ENCODE results near the gene AASDHPPT.

The AASDHPPT gene

DNA sequence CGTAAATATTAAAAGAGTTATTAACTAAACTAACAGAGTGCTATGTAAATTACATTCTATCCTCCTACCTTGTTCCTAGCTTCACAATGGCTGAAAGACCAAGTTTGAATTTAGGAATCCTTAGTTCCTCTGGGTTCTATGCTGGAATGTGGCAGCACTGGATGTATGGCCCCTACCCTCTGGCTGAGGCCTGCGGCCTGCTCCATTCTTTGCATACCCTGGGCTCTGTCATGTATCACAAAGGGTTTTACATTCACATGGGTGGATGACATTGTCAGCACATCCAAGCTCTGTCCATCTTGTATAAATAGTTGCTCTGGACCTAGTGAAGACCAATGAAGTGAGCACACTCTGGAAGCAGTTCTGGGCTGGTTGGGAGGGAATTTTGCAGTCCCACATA lies 54.5 kb downstream of the AASDHPPT start:
- DNase-seq (ENCODE audit: low read depth, low spot score) = no peak
- Histone ChIP-seq H3K27ac (no peak overlapping the region), H3K9me3 (ENCODE audit: low read depth, low read length) (no peaks in the 10 kb centered on the region), H3K9ac (ENCODE audit: insufficient read length) (no peak overlapping the region), H3K36me3 (ENCODE audit: insufficient read depth, low read length) (no peaks in the 10 kb centered on the region), H3K4me3 (no peak overlapping the region)
- TF ChIP-seq EZH2 (IDR thresholded peaks at IDR 0.05) (no peak), POLR2AphosphoS5 (IDR thresholded peaks at IDR 0.05; ENCODE audit: borderline replicate concordance, low read depth, low read length) (no peak), FOXP2 (optimal IDR thresholded peaks at IDR 0.05; ENCODE audit: control extremely low read depth, extremely low read length, insufficient read depth) (no peak)

DNA sequence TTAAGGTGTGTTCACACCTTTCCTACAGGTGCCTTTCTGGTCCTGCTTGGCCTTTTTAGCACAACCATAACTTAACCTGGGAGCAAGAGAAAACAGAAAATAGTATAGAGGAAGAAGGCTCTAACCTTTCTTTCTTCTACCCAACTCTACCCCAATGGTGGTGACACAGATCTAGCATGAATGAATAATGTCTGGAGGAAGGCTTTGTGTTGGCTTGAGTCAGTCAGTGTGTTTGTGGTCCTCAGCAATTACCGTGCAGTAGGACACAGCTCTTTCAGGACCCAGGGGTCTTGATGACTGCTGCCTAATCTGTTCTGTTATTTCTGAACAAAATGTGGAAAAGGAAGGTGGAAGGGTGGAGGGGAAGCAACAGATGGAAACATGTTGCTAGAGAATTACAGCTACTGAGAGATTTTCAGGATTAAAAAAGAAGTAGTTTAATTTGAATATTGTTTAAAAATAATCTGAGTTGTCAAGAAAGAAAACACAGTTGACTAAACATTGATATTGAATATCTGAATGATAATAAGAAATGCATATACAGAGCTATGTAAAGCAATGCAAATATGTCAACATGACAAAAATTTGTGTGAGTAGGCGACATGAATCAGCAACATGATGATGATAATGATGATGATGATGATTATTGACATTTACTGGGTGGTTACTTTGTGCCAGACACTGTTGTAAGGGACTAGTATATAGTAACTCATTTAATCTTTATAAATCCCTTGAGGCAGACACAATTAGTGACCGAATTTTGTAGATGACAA lies 55.3 kb downstream of the AASDHPPT start:
- TF ChIP-seq FOXP2 (optimal IDR thresholded peaks at IDR 0.05; ENCODE audit: control extremely low read depth, extremely low read length, insufficient read depth) = no peak
- no peak for TF ChIP-seq EZH2 (IDR thresholded peaks at IDR 0.05)
- no peak for TF ChIP-seq POLR2AphosphoS5 (IDR thresholded peaks at IDR 0.05; ENCODE audit: borderline replicate concordance, low read depth, low read length)
- H3K27ac ChIP-seq = no peak overlapping the region
- no peak overlapping the region for H3K9ac ChIP-seq (ENCODE audit: insufficient read length)
- no peaks in the 10 kb centered on the region for H3K9me3 ChIP-seq (ENCODE audit: low read depth, low read length)
- no peak for DNase-seq (ENCODE audit: low read depth, low spot score)
- no peaks in the 10 kb centered on the region for H3K36me3 ChIP-seq (ENCODE audit: insufficient read depth, low read length)
- no peak overlapping the region for H3K4me3 ChIP-seq

DNA sequence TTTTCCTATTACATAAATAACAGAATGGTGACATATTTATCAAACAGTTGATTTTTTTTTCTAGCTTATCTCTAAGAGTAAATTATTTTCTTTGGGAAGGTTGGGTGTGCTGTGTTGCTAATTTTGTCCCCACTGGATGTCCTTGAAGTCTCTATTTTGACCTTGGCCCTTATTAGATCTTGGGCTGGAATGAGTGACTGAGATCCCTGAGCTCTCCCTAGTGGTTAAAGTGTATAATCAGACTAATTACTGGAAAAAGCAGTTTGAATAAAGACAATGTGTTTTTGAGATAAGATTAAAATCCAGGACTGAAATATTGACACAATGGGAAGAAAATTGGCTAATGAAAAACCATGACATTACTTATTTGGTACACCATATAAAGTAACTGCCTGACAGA lies 56.1 kb downstream of the AASDHPPT start:
- no peak for DNase-seq (ENCODE audit: low read depth, low spot score)
- Histone ChIP-seq H3K9ac (ENCODE audit: insufficient read length) (no peak overlapping the region), H3K27ac (no peak overlapping the region), H3K4me3 (no peak overlapping the region), H3K36me3 (ENCODE audit: insufficient read depth, low read length) (no peaks in the 10 kb centered on the region), H3K9me3 (ENCODE audit: low read depth, low read length) (no peaks in the 10 kb centered on the region)
- no peak for TF ChIP-seq FOXP2 (optimal IDR thresholded peaks at IDR 0.05; ENCODE audit: control extremely low read depth, extremely low read length, insufficient read depth)
- no peak for TF ChIP-seq EZH2 (IDR thresholded peaks at IDR 0.05)
- TF ChIP-seq POLR2AphosphoS5 (IDR thresholded peaks at IDR 0.05; ENCODE audit: borderline replicate concordance, low read depth, low read length) = no peak

DNA sequence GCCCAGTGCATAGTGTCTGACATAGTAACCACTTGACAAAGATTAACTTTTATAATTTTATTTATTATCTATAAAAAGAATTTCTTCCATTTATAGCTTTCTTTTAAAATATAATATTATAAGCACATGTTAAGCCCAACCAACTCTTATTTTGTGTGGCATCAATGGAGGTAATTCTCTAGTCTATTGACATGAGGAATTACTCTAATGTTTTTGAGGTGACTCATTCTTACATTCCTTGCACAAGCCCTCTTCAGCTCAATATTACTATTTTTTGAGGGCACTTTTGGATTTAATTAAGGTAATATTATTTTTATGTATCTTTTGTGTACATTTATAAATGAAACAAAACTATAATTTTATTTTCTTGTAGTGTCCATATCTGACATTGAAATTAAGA lies 59.6 kb downstream of the AASDHPPT start:
- no peak for TF ChIP-seq POLR2AphosphoS5 (IDR thresholded peaks at IDR 0.05; ENCODE audit: borderline replicate concordance, low read depth, low read length)
- TF ChIP-seq EZH2 (IDR thresholded peaks at IDR 0.05) = no peak
- no peak for TF ChIP-seq FOXP2 (optimal IDR thresholded peaks at IDR 0.05; ENCODE audit: control extremely low read depth, extremely low read length, insufficient read depth)
- no peaks in the 10 kb centered on the region for H3K9me3 ChIP-seq (ENCODE audit: low read depth, low read length)
- no peaks in the 10 kb centered on the region for H3K36me3 ChIP-seq (ENCODE audit: insufficient read depth, low read length)
- DNase-seq (ENCODE audit: low read depth, low spot score) = no peak
- no peak overlapping the region for H3K27ac ChIP-seq
- H3K4me3 ChIP-seq = no peak overlapping the region
- H3K9ac ChIP-seq (ENCODE audit: insufficient read length) = no peak overlapping the region

DNA sequence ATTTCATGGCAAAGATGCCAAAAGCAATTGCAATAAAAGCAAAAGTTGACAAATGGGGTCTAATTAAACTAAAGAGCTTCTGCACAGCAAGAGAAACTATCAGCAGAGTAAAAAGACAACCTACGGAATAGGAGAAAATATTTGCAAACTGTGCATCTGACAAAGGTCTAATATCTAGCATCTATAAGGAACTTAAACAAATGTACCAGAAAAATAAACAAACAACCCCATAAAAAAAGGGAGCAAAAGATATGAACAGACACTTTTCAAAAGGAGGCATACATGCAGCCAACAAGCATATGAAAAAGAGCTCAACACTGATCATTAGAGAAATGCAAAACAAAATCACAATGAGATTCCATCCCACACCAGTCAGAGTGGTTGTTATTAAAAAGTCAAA lies 60.3 kb downstream of the AASDHPPT start:
- no peaks in the 10 kb centered on the region for H3K36me3 ChIP-seq (ENCODE audit: insufficient read depth, low read length)
- H3K27ac ChIP-seq = no peak overlapping the region
- no peak overlapping the region for H3K4me3 ChIP-seq
- no peak for DNase-seq (ENCODE audit: low read depth, low spot score)
- H3K9ac ChIP-seq (ENCODE audit: insufficient read length) = no peak overlapping the region
- TF ChIP-seq POLR2AphosphoS5 (IDR thresholded peaks at IDR 0.05; ENCODE audit: borderline replicate concordance, low read depth, low read length) (no peak), EZH2 (IDR thresholded peaks at IDR 0.05) (no peak), FOXP2 (optimal IDR thresholded peaks at IDR 0.05; ENCODE audit: control extremely low read depth, extremely low read length, insufficient read depth) (no peak)
- H3K9me3 ChIP-seq (ENCODE audit: low read depth, low read length) = no peaks in the 10 kb centered on the region
